Measurements from ENCODE around the gene ATPAF2.
A peak's percentile ranks its signal among the peaks of the same experiment; 100 is the strongest.

Gene ATPAF2

DNA sequence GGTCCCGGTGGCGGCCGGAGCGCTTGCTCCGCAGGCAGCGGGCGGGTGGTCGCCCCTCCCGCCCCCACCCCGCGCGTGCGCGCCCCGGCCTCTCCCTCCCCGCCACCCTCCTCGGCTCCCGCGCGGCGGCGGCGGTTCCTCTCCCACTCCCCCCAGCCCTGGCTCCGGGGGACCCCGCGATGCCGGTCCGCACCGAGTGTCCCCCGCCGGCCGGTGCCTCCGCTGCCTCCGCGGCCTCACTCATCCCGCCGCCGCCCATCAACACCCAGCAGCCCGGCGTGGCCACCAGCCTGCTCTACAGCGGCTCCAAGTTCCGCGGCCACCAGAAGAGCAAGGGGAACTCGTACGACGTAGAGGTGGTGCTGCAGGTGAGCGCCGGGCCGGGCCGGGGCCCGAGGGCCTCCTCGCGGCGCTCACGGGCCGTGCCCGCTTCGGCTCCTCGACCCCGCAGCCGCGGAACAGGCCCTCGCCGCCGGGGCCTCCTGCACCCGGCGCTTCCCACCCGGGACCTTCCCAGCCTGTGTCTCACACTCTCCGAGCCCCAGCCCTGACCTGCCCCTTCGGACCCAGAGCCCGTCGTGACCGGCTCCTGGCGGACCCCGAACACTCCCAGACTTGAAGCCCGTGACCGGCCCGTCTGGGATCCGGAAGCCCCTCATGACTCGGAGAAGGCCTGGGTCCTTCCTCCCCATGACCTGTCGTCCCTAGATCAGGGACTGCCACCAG, 730 bp upstream of the ATPAF2 start:
- DNase-seq (ENCODE audit: low read depth) = no peak

DNA sequence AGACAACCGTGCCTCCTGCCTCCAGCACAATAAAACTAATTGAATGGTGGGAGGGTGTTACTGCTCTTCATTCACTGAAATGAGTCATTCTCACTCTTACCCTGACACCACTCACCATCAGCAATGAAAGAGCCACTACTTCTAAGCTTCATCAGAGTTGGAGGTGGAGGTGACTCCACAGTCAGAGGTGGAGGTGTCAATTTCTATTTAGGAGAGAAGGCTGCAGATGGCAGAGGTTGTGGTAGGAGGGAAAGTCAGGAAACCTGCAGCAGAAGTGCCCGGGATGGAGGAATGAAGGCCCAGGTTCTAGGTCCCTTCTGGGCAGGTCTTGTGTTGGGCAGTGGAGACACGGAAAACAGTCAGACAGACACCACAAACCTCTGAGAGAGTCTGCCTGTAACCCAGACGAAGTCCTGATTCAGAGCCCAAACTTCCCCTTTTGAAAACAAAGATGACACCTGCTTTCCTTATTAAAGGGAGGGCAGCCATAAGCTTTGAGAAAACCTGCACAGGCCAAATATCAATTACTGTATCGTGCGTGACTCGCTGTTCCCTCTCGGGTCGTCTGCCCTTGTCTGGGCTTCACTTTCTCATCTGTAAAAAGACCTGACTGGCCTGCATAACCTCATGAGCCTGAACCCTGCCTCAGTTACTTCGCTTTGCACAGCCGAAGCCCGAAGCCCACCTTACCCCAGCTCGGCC, 668 bp downstream of the ATPAF2 start:
- no peak for DNase-seq (ENCODE audit: low read depth)

DNA sequence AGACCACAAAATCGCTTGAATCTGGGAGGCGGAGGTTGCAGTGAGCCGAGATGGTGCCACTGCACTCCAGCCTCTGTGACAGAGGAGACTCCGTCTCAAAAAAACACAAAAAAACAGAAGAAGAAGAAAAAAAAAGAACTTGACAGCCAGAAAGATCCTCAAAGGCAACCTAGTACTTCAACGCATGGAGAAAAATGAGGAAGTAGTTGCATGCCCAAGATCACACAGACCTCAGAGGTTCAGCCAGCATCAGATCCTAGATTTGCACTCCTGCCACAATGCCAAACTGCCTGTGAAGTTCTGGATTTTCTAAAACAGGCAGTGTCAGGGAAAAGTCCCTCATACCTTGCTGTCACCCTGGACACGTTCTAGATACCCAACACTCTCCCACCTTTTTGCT, 1.5 kb downstream of the ATPAF2 start:
- DNase-seq (ENCODE audit: low read depth) = no peak

DNA sequence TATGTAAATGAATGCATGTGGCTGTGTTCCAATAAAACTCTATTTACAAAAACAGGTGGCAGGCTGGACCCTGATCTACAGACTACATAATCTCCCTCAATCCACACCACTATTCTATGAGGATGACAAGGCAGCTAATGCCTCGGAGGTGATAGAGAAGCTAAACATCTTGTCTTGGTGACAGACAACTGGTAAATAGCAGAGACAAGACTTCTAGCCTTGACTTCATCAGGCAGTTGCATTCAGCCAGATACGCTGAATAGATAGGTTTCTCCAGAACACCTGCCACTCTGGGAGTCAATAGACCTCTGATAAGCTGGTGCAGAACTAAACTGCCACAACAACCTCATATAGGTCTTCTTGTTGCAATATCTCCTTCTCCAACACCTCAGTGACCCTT, 3.3 kb downstream of the ATPAF2 start:
- no peak for DNase-seq (ENCODE audit: low read depth)

DNA sequence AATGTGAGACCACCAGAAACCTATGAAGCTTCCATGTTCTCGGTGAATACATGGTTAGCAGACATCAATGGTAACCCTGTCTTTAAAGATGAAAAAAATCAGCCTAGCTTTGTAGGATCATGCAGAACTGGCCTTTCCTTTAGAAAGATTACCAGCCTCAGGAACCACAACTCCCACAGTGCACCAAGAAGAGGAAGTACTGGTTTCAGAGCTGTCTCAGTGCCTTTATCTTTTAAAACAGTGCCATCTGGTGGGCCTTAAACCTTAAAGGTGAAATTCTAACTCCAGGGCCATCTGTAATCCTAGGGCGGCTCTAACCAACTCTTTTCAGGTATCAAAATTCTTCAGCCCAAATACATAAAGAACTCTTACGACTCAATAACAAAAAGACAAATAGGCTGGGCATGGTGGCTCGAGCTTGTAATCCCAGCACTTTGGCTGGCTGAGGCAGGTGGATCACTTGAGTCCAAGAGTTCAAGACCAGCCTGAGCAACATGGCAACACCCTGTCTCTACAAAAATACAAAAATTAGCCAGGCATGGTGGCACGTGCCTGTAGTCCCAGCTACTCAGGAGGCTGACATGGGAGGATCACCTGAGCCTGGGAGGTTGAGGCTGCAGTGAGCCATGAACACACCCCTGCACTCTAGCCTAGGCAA, 5.4 kb downstream of the ATPAF2 start:
- peak; percentile 81 for DNase-seq (ENCODE audit: low read depth)

DNA sequence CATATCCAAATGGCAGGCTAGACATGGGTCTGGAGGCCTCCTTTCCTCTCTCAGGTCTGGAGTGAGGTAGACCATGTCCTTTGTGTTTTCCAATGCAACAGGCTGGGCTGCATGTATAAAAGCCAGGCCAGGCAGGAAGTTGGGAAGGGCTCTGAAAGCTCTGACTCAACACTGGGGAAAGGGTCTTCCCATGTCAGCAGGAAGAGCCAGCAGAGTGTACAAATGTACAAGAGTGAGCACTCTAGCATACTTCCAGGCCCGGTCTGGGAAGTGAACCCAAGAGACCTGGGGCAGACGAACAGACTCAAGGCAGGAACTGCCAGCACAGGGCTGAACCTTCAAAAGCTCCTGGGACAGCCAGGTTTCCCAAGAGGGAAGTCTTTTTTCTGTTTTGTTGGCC, 7.0 kb downstream of the ATPAF2 start:
- no peak for DNase-seq (ENCODE audit: low read depth)

DNA sequence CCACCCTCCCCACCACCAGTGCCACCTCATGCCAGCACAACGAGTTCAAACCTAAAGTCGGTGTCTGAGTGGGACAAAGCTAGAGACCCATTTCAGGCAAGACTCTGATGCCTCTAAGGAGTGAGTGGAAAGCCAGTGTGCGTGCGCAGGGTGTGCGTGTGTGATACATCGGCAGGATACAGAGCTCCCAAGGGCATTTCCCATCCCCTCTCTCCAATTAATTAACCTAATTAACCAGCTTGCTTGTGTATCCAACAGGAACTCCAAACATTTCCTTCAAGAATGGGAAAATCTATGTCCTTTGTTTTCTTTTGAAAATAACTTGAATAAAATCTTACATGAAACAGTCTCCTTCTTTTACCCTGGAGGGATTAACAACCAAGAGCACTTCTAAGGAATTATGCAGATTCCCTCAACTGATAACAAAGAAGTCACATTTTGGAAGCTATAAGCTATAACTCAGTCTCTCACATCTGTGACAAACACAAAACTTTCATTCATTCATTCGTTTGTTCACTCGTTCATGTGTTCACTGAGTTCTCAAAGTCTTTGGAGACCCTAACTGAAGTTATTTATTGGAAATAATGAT, 9.9 kb downstream of the ATPAF2 start:
- DNase-seq (ENCODE audit: low read depth) = no peak

DNA sequence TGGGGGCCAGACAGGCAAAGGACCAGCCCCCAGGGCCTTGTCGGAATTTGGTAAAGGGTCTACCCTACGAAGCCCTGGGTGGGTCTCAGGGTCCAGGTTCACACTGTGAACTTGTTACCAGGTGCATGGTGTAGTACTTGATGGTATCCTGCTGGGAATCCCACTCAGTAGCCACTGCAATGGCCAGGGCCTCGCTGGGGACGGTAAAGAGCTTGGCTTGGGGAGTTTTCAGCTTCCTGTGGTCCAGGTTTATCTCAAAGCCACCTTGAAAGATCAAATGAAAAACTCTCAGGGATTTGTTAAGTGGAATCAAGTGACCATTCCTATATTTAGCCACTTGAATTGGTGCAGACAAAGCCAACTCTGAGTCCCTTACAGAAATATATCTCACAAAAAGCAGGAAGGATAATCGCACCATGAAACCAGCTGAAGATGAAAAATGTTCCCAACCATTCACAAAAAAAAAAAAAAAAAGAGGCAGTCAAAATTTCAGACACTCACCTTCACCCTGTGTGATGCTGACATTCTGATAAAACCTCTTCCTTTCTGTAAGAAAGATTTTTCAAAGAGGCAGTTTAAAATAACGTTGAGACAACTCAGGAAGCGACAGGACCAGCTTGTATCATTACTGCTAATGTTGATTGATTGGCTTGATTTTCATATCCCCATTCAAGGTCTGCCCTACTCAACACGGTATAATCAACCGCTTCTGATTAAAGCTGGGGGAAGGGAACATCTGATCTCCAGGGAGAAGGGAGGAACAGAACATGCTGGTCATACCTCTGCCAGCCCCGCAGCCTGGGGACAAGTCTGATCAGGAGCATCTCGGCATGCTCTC, 10.6 kb downstream of the ATPAF2 start:
- no peak for DNase-seq (ENCODE audit: low read depth)

DNA sequence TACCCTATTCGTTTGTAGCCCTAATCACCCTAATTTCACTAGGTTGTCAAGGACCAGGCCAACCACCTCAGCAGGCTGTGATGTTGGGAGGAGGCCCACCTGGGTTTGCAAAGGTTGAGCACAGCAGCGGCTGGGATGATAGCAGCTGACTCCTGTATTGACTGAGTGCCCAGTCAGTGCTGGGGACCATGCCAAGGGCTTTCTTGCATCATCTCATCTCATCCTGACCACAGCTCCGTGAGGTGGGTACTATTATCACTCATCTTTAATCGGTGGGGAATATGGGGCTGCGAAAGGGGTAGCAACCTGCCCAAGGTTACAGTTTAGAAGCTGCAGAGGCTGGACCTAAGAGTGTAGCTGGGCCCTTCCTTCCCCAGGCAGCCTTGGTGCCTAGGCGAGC, 11.7 kb downstream of the ATPAF2 start:
- no peak for DNase-seq (ENCODE audit: low read depth)

DNA sequence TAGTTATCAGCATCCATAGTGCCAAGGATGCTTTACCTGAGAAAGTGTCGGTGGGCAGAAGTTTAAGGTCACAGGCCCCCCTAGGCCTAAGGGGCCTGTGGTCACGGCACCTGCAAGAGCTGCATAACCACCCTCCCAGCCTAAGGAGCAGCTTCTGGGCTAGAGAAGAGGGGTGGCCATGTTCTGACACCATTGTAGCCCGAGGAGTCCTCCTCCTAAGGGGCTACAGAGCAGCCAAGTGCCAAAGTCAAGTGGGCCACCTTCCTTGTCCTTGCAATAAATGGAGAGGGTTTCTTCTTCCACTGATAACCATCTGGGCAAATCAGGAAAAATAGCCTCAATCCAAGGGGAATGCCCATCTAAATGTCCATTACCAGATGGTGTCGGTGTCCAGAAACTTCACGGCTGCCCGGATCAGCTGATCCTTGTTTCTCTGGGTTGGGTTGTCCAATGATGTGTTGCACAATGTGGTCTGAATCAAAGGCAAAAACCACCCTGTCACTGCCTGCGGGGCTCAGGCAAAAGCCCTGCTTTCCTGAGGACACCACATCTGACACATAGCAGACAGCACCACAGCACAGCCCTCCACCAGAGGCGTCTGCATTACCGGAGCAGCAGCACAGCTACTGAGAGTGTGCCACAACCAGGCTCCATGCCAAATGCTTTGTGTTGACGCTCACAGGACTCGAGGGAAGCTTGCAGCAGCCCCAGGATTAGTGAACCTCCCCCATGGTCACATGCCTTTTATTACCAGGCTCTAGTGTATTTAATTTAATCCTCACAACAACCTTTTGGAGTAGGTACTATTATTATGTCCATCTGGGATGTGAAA, 12.8 kb downstream of the ATPAF2 start:
- DNase-seq (ENCODE audit: low read depth) = peak; percentile 73

DNA sequence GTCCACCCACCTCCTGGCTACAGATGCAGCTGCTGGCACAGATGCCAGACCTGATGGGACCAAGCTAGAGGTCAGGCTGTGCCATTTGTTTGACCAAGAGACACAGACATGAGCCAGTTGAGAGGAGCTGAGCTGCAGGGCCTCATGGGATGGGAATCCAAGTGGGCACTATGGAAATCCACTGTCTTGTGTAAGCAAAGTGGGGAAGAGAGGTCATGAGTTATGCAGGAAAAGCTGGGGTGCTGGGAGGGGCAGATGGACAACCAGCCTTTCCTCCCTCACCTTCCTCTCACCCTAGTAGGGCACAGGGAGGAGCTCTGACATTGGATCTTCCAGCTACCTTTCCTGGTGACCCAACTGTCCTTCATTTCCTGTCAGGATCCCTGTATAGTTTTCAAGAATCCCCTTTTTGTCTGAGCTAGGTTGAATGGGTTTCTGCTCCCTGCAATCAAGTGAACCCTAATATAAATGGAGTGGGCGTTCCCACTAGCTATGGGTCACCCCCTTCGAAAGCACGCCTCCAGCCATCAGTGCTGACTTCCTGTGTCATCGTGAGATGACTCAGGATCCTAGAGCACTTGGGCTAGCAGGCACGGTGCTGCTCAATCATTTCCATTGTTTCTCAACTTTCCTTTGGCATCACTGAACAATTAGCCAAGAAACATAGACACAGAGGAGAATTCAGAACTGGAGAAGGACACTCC, 13.6 kb downstream of the ATPAF2 start:
- peak; percentile 33 for DNase-seq (ENCODE audit: low read depth)

DNA sequence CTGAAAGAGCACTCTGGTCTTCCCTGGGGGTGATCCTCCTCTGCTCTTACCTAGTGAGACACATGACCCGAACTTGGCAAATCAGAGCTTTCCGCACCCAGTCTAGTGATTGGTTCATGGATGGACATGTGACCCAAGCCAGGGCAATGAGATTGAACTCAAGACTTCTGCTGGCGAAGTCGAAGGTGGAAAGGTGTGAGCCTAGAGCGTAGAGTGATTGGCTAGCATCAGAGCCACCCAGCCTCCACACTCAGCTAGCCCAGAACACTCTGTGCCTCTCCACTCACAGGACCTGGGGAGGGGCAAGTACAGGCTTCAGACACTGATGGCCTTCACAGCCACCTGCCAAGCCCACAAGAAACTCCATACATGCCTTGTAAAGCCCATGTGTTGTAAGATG, 17.6 kb downstream of the ATPAF2 start:
- DNase-seq (ENCODE audit: low read depth) = no peak

DNA sequence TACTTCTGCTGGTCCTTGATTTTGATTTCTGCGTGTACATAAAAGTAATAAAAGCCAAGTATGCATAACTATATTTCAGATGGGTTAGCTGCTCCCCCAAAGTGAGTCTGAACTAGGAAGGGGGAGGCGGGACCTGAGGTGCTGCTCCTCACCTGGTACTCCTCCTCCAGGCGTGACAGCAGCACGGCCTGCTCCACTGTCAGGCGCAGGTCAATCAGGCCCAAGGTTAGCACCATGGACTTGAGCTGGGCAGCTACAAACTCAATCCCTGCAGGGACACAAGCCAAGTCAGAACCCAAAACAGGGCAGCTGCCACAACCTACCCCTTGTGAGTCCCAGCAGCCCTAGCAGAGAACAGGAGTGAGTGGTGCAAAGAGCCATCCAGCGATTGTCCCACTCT, 18.0 kb downstream of the ATPAF2 start:
- no peak for DNase-seq (ENCODE audit: low read depth)

DNA sequence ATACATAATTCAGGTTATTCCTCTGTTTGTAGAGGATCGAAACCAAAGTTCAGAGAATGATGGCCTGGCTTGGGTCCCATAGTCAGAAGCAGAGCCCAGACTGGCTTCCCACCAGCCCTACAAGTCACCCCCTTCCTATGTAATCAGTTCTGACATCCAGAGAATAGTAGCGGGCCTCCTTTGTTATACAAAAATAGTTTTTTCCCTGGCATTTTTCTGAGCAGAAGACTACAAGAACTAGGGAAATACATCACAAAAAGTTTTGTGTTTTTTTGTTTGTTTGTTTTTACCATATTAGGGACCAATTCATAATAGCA, 19.2 kb downstream of the ATPAF2 start:
- no peak for DNase-seq (ENCODE audit: low read depth)

DNA sequence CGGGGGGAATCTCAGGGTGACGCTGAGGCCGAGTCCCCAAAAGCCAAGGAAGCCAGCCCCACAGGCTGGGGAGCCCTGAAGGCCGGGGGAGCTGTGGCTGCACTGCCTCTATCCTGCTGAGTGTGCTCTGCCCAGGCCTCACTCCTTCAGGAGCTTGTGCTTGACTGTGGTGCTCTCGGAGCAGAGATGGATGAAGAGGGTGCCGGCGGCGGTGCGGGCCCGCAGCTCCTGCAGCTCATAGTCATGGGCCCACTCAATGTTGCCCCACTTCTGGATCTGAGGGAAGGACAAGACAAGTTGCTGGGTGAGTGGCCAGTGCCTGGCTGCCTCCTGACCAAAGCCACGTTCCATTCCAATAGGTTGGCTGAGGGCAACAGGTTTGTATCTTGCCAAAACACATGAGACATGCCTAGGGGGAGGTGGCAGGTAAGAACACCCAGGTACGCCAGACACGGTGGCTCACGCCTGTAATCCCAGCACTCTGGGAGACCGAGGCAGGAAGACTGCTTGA, 20.5 kb downstream of the ATPAF2 start:
- no peak for DNase-seq (ENCODE audit: low read depth)

DNA sequence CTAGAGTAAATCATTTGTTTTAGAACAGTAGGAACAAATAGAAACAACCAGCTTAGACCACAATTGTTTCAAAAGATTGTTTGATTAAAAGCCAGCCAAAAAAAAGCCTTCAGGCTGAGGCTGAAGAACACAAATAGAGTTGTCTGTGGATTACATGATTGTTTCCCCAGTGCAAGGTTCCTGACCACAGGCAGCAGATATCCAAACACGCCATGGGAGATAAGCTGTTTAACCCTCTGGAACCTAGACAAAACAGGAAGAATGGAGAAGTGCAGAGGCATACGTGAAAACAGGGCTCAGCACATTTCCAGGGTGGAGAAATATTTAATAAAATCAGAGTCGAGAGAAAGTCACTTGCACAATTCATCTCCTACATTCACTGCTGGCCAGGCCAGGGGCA, 21.0 kb downstream of the ATPAF2 start:
- DNase-seq (ENCODE audit: low read depth) = no peak

DNA sequence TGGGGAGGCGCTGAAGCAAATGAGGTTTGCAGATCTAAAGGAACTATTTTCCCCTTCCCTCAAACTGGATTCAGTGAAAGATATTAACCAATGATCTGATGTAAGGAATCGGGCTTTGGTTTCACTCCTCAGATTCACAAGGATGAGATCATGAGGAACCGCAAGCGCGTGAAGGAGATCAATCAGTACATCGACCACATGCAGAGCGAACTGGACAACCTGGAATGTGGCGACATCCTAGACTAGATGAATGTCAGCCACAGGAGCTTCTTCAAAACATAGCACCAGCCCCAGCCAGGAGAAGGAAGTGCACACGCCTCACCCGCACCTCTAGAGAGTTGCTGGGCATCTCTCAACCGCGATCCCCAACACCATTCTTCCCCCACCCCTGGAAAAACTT, 22.5 kb downstream of the ATPAF2 start:
- no peak for DNase-seq (ENCODE audit: low read depth)

DNA sequence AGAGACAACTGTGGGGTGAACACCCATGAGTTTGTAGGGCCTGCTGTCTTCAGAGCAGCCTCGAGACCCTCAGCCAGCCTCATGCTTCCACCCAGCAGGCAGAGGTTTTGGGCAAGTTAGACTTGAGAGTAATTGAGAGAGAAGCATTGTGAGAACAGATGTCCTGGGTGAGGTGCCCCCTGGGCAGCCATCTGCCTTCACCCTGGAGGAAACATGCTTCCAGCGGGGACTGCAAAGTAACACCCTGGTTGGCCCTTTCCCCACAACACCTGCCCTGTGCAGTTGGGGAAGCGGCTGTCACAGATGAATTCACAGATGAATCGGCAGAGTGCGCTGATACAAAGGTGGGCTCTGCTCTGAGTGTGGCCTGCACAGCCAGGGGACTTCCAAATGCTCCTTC, 23.4 kb downstream of the ATPAF2 start:
- no peak for DNase-seq (ENCODE audit: low read depth)

DNA sequence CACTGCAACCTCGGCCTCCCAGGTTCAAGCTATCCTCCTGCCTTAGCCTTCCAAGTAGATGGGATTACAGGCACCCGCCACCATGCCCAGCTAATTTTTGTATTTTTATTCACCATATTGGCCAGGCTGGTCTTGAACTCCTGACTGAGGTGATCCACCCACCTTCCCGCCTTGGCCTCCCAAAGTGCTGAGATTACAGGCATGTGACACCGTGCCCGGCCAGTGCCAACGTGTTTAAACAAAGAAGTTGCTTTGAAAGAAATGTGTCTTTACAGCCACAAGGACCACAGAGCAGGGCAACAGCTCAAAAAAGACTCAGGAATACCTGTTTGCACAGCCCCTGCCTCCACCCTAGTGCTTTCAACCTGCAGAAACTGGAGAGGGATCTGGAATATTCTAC, 25.0 kb downstream of the ATPAF2 start:
- DNase-seq (ENCODE audit: low read depth) = no peak

DNA sequence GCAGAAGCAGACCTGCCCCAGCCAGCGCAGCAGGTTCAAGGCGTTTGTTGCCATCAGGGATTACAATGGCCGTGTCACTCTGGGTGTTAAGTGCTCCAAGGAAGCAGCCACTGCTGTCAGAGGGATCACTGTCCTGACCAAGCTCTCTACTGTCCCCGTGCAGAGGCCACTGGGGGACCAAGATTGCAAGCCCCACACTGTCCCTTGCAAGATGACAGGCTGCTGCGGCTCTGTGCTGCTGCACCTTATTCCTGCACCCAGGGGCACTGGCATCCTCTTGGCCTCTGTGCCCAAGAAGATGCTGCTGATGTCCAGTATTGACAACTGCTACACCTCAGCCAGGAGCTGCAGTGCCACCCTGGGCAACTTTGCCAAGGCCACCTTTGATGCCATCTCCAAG, 27.7 kb downstream of the ATPAF2 start:
- no peak for DNase-seq (ENCODE audit: low read depth)

Measured in stromal cell of bone marrow (primary cell).